ENCODE results near the gene LPIN3.

LPIN3 gene

DNA sequence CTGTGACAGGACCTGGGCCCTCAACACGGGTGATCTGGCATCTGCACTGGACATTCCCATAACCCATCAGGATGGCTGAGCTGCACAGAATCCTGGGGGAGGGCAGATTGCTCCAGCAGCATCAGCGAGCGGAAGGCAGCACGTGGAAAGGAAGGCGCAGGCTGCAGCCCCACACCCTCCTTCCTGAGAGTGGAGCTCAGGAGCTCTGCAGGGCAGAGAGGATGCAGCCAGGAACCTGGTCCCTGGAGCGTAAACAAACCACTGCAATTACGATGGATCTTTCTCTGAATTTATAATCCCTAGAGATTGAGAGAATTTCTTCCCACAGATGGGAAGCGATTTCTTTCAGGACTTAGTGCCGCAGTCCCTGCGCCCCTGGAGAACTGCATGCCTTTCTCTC, 65.7 kb downstream of the LPIN3 start:
- DNase-seq = no peak
- in situ Hi-C loops (cut with HindIII; ENCODE audit: low pct_ligation_motif_present, low pct_unique_long_range_greater_than_20kb, low sequenced_read_pairs) = no loop called here

DNA sequence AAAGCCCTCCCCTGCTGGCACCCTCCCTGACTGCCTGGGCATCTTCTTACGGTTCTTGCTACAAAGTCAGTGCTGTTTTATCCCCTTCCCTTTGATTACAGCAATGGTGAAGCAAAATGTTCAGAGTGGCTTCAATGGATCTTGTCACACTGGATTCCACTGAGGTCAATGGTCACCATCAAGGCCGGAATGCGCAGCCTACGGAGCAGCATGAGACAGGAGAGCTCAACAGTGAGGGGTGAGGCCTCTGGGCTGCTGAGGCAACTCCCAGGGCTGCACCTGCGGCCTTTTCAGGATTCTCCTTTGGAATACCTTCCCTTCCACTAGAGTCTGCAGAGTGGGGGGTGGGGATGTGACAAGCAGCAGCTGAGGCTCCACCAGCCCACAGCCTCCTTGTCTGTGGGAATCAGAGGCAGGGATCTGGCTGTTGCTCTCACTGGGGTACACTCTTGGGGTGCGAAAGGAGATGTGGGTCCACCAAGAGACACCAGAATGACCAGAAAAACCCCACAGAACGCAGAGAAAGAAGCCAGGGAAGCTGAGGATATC, 66.3 kb downstream of the LPIN3 start:
- DNase-seq = no peak
- in situ Hi-C loops (cut with HindIII; ENCODE audit: low pct_ligation_motif_present, low pct_unique_long_range_greater_than_20kb, low sequenced_read_pairs) = no loop called here

DNA sequence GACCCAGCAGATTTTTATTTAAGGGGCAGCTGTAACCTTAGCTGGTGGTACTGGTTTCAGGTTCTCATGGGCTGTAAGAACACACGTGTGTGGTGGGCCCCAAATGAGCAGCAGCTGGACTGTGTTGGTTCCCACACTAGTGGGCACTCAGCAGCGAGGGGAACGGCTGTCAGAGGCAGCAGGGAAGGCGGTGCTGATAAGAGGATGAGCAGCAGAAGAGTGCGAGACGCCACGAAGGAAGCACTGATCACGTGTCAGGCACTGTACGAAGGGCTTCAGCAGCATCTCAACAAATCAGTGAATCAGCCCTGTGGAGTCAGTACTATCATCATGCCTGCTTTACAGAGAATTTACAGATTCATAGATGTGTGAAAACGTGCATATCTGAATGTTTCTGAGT, 67.0 kb downstream of the LPIN3 start:
- in situ Hi-C loops (cut with HindIII; ENCODE audit: low pct_ligation_motif_present, low pct_unique_long_range_greater_than_20kb, low sequenced_read_pairs) = no loop called here
- DNase-seq = no peak

DNA sequence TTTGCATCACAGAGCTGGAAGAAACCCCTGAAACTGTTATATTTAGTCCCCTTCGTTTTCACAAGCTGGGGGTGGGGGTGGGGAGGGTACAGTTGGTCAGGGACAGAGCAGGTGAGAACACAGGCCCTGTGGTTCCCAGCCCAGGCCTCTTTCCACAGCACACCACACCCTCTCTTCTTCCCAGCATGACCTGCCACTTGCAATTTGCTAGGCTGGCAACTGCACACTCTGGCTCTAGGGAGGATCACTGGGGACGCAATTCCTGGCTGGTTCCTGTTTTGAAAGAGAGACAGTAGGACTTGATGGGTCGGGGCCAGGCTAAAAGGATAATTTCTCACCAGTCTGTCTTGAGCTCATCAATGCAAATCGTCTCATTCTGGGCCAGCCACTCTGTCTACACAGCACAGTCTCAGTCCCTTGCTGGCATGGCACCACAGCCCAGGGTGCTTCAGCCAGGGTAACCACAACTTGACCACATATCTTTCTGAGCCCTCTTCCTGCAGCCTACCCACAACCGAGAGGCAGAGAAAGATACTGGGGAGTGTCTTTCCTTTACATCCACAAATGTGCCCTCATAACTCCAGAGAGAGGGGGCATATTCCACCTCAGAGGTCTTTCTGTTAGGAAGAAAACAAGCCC, 67.7 kb downstream of the LPIN3 start:
- in situ Hi-C loops (cut with HindIII; ENCODE audit: low pct_ligation_motif_present, low pct_unique_long_range_greater_than_20kb, low sequenced_read_pairs) = no loop called here
- no peak for DNase-seq

DNA sequence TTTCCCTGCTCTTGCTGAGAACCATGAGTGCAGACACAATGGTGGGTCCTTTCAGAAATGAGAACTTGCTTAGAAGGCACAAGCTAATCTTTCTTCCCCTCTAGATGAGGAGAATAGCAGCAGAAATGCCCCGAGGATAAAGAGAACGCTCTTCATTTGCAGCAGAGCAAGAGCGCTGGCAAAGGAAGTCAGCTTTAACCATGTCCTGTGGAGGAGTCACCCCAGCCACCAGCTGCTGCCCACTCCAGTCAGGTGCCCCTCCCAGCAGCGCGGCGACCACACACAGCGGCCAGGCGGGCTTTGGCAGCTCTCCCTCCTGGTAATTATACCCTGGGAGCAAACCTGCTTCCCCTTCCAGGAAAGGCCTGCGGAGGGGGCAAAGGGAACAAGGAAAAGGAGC, 68.4 kb downstream of the LPIN3 start:
- DNase-seq = no peak
- in situ Hi-C loops (cut with HindIII; ENCODE audit: low pct_ligation_motif_present, low pct_unique_long_range_greater_than_20kb, low sequenced_read_pairs) = no loop called here
